Endothelial cell of umbilical vein (primary cell): ENCODE data around the gene ACOT2. TPM values are rescaled to one million over a fixed set of nuclear protein-coding genes. Genes with fewer than 3 reads are reported as not detected.
A peak's percentile ranks its signal among the peaks of the same experiment; 100 is the strongest.

Experiments used
- BruUV-seq: library from RNA; stranded (reverse); fragments of 400-500 nt; replicated peaks from 2 replicates; lab custom pipeline; 2021; lab: Mats Ljungman, UMichigan
- CTCF ChIA-PET: fragments of 300-600, 350-600 bp; sonication (Branson Sonifier 250); formaldehyde crosslinking; loops from one replicate; lab custom pipeline; 2021; ENCODE audit warnings: antibody characterized with exemption, inconsistent platforms; lab: Charles Lee
- POLR2A ChIA-PET: fragments of 300-600, 350-600 bp; sonication (Branson Sonifier 250); formaldehyde crosslinking; loops from one replicate; lab custom pipeline; 2021; ENCODE audit warnings: antibody characterized with exemption, inconsistent platforms; lab: Charles Lee
- DNase-seq: peaks from one replicate; pipeline ENCODE4 v3.0.0-alpha.2; 2011; ENCODE audit warnings: low read depth, low spot score
- FAIRE-seq: peaks from 2 replicates; lab custom pipeline; 2011; peaks lifted over from hg19 to GRCh38; lab: Jason Lieb, UNC
- H2AFZ ChIP-seq: 2 replicates; pipeline ENCODE4 v1.6.0; 2012; ENCODE audit warnings: low read depth, low read length, control low read depth, inconsistent platforms
- H3K27ac ChIP-seq: 2 replicates; pipeline ENCODE4 v1.5.1; 2011; ENCODE audit warnings: low read depth, mild to moderate bottlenecking, control low read depth, low read length, moderate library complexity; ENCODE audit not compliant: insufficient read depth
- H3K27me3 ChIP-seq, 2 experiments: 2 replicates each; pipeline versions ENCODE4 v1.6.0 to v1.6.1; 2011; ENCODE audit warnings: low read length in 2 of 2, mixed read lengths in 1 of 2; ENCODE audit not compliant: control insufficient read depth in 2 of 2, insufficient read depth in 2 of 2
- H3K36me3 ChIP-seq, 2 experiments: 2 replicates in 1 of 2; 3 replicates in 1 of 2; pipeline ENCODE4 v1.5.1; 2011; ENCODE audit warnings: low read length in 2 of 2, mild to moderate bottlenecking in 1 of 2, moderate library complexity in 1 of 2; ENCODE audit not compliant: control insufficient read depth in 2 of 2, insufficient read depth in 2 of 2; ENCODE audit errors: extremely low read depth in 1 of 2
- H3K4me1 ChIP-seq: 3 replicates; pipeline ENCODE4 v1.5.1; 2011; ENCODE audit warnings: mild to moderate bottlenecking, low read length; ENCODE audit not compliant: control insufficient read depth, insufficient read depth; ENCODE audit errors: extremely low read depth
- H3K4me2 ChIP-seq: 2 replicates; pipeline ENCODE4 v1.6.1; 2011; ENCODE audit warnings: low read length, control low read depth, mixed read lengths; ENCODE audit not compliant: insufficient read depth
- H3K4me3 ChIP-seq, 3 experiments: fragments of 200-600 bp in 1 of 3; sonication (generic), shearing (Covaris generic) in 1 of 3; replicated peaks in 1 of 3; 2 replicates each; pipeline ENCODE4 v1.5.1; 2011 to 2016; ENCODE audit warnings: control low read depth in 3 of 3, low read length in 3 of 3, mild to moderate bottlenecking in 2 of 3, inconsistent platforms in 1 of 3, low read depth in 1 of 3, moderate library complexity in 1 of 3; ENCODE audit not compliant: insufficient read depth in 1 of 3
- H3K79me2 ChIP-seq: 2 replicates; pipeline ENCODE4 v1.6.0; 2012; ENCODE audit warnings: low read length, inconsistent platforms; ENCODE audit not compliant: control insufficient read depth, insufficient read depth
- H3K9ac ChIP-seq: replicated peaks from 2 replicates; pipeline ENCODE3; 2011; ENCODE audit warnings: low read length, control low read depth; ENCODE audit not compliant: insufficient read depth; ENCODE audit errors: extremely low read depth
- H3K9me1 ChIP-seq: replicated peaks from 3 replicates; pipeline ENCODE4 v1.6.0; 2011; ENCODE audit warnings: mild to moderate bottlenecking, low read length; ENCODE audit not compliant: control insufficient read depth, insufficient read depth; ENCODE audit errors: extremely low read depth
- H3K9me3 ChIP-seq: replicated peaks from 2 replicates; pipeline ENCODE4 v1.5.1; 2012; ENCODE audit warnings: low read length, inconsistent platforms; ENCODE audit not compliant: control insufficient read depth, insufficient read depth
- H4K20me1 ChIP-seq: replicated peaks from 2 replicates; pipeline ENCODE3; 2011; ENCODE audit warnings: mild to moderate bottlenecking, low read length; ENCODE audit not compliant: control insufficient read depth, insufficient read depth; ENCODE audit errors: extremely low read depth
- CTCF ChIP-seq, 2 donors: IDR thresholded peaks; 1 replicate in 1 of 2; 2 replicates in 1 of 2; pipeline ENCODE4 v1.5.1; 2011; ENCODE audit warnings: low read length in 2 of 2, mild to moderate bottlenecking in 2 of 2, moderate library complexity in 2 of 2, control low read depth in 1 of 2, inconsistent platforms in 1 of 2, low read depth in 1 of 2; ENCODE audit not compliant: insufficient read depth in 1 of 2; ENCODE audit errors: extremely low read depth in 1 of 2
- EZH2 ChIP-seq: IDR thresholded peaks from 2 replicates; pipeline ENCODE4 v1.6.1; 2012; ENCODE audit warnings: borderline replicate concordance, low read depth, mild to moderate bottlenecking, moderate library complexity, low read length, inconsistent platforms; ENCODE audit not compliant: severe bottlenecking
- FOS ChIP-seq: IDR thresholded peaks from 2 replicates; pipeline ENCODE4 v1.6.1; 2011; ENCODE audit warnings: mild to moderate bottlenecking, low read length, moderate library complexity, borderline replicate concordance; ENCODE audit not compliant: insufficient read depth
- GATA2 ChIP-seq: IDR thresholded peaks from 2 replicates; pipeline ENCODE4 v1.7.0; 2011; ENCODE audit warnings: low read depth, mild to moderate bottlenecking, moderate library complexity, mixed read lengths, low read length; ENCODE audit not compliant: insufficient read length, insufficient read depth
- JUN ChIP-seq: IDR thresholded peaks from 2 replicates; pipeline ENCODE4 v1.6.1; 2011; ENCODE audit warnings: borderline replicate concordance, low read depth; ENCODE audit not compliant: insufficient read length, insufficient read depth
- MAX ChIP-seq: IDR thresholded peaks from 2 replicates; pipeline ENCODE4 v1.6.1; 2011; ENCODE audit not compliant: insufficient read depth, insufficient read length
- MYC ChIP-seq: IDR thresholded peaks from one replicate; pipeline ENCODE4 v1.6.1; 2011; ENCODE audit warnings: mild to moderate bottlenecking, low read depth, low read length
- POLR2A ChIP-seq: IDR thresholded peaks from 2 replicates; pipeline ENCODE4 v1.6.1; 2012; ENCODE audit warnings: low read depth, mild to moderate bottlenecking, control low read depth, low read length
- POLR2AphosphoS5 ChIP-seq: IDR thresholded peaks from 2 replicates; pipeline ENCODE4 v1.6.1; 2012; ENCODE audit warnings: low read depth, mild to moderate bottlenecking, control low read depth, low read length, moderate library complexity; ENCODE audit not compliant: insufficient read depth
- dilution Hi-C: fragments of 300-500 bp; cut with MboI; formaldehyde crosslinking; loops from one replicate; pipeline ENCODE4 v1.15.0; 2019; ENCODE audit warnings: low sequenced_read_pairs; ENCODE audit not compliant: extremely low pct_ligation_motif_present
- intact Hi-C: fragments of 100-400 bp; cut with micrococcal nuclease; formaldehyde crosslinking; loops from one replicate; pipeline ENCODE4 v1.10.0; 2022
- polyA plus RNA-seq, 4 experiments: library from polyadenylated mRNA; depleted of rRNA in 3 of 4; stranded (reverse) in 3 of 4; unstranded in 1 of 4; fragments of >200 nt; gene quantifications; 2 replicates each; pipeline versions ENCODE4 v1.2.1 to v1.2.3, GENCODE V29; 2011 to 2012; ENCODE audit warnings: missing spikeins in 1 of 4
- total RNA-seq: library from RNA; stranded (reverse); gene quantifications from 2 replicates; pipeline ENCODE4 v1.2.3, GENCODE V29; 2021

ACOT2 gene
- total and polyA plus RNA-seq, 2 donors (not counting 3 experiments of a cell fraction or from before 2014, with no cell fraction given): 28.8 to 34.6 TPM

- no peak for DNase-seq
- FAIRE-seq: no peak
- peaks cover 6% of the 10 kb centered on the region for H3K79me2 ChIP-seq
- no peaks in the 10 kb centered on the region for H3K9me1 ChIP-seq
- no peaks in the 10 kb centered on the region for H4K20me1 ChIP-seq
- ChIA-PET POLR2A (no interaction called here), CTCF (interaction anchor here (0.7 to 1.9 kb wide), 3 partner anchors 45 to 59 kb away, joined by 3 to 6 read pairs (median 5); partner anchors contain the start of gene ACOT6)
- peaks cover 19% of the 10 kb centered on the region for H3K4me1 ChIP-seq
- H3K27me3 ChIP-seq: no peaks in the 10 kb centered on the region
- H3K9me3 ChIP-seq: no peaks in the 10 kb centered on the region
- dilution Hi-C loops: no loop called here
- no TSS peak for BruUV-seq
- H3K4me2 ChIP-seq: no peak overlapping the region
- H2AFZ ChIP-seq: no peak overlapping the region
- no peak overlapping the region for H3K9ac ChIP-seq
- H3K4me3 ChIP-seq: no peak overlapping the region
- H3K36me3 ChIP-seq: no peaks in the 10 kb centered on the region
- intact Hi-C loops: no loop called here
- TF ChIP-seq MYC: no peak
- TF ChIP-seq POLR2AphosphoS5: no peak
- no peak for TF ChIP-seq POLR2A
- no peak for TF ChIP-seq FOS
- H3K27ac ChIP-seq: no peak overlapping the region
Observed at GRCh38 chr14:73567358-73567757, 1.7 kb upstream of the ACOT2 start.

- Histone ChIP-seq H3K4me2 (peak overlapping the region; percentile 78), H3K9ac (peak overlapping the region; percentile 61), H3K36me3 (no peaks in the 10 kb centered on the region), H2AFZ (peak overlapping the region; percentile 69), H4K20me1 (no peaks in the 10 kb centered on the region), H3K4me1 (peaks cover 19% of the 10 kb centered on the region), H3K79me2 (peaks cover 6% of the 10 kb centered on the region), H3K27ac (peak overlapping the region; percentile 95), H3K4me3 (peak overlapping the region in 1 of 3 experiments; percentile 54), H3K9me3 (no peaks in the 10 kb centered on the region), H3K9me1 (no peaks in the 10 kb centered on the region), H3K27me3 (no peaks in the 10 kb centered on the region)
- peak; percentile 4 for DNase-seq
- TF ChIP-seq MAX: no peak
- no peak for TF ChIP-seq CTCF (IDR thresholded peaks at IDR 0.05; ENCODE audit: extremely low read depth in 1 of 2, insufficient read depth in 1 of 2, low read depth in 1 of 2, low read length in 2 of 2)
- no peak for TF ChIP-seq POLR2A
- no peak for TF ChIP-seq JUN
- TF ChIP-seq EZH2: no peak
- no peak for TF ChIP-seq GATA2
- no peak for TF ChIP-seq MYC
- TF ChIP-seq FOS: no peak
- TF ChIP-seq POLR2AphosphoS5: no peak
- no peak for FAIRE-seq
- intact Hi-C loops (no loop called here), dilution Hi-C loops (no loop called here)
- BruUV-seq: no TSS peak
- ChIA-PET POLR2A (interaction anchor here (0.7 kb wide), 1 partner anchor 44 kb away, joined by 3 read pairs; the partner anchor contains the start of gene ACOT6), CTCF (interaction anchor here (0.6 to 3.2 kb wide), 11 partner anchors 29 to 396 kb away, joined by 3 to 58 read pairs (median 5); partner anchors contain the start of gene ACOT6)
Observed at GRCh38 chr14:73567951-73568885, 795 bp upstream of the ACOT2 start.
